GM12892 (cell line): ENCODE results near the gene TECRL.

Source experiments
- POLR2A ChIP-seq: IDR thresholded peaks from 2 replicates; pipeline ENCODE4 v1.6.1; 2011; ENCODE audit warnings: low read depth, low read length, control low read depth
- TAF1 ChIP-seq: IDR thresholded peaks from 2 replicates; pipeline ENCODE4 v1.6.1; 2011; ENCODE audit warnings: low read depth, mild to moderate bottlenecking, control low read depth, low read length, borderline replicate concordance

DNA sequence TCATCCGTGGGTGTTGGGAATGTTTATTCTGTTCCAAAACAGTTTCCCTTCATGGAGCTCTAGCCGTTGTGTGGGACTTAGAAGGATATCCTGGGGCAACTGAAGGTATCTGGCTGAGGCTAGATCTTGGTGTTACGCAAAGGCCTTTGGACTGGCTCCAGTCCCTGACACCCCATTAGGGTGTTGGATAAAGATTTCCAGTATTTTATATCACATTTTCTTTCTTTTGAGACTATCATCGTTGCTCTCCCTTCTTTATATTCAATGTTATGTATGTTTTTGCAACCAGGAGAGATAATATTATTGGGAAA, 103.0 kb downstream of the TECRL start:
- TF ChIP-seq POLR2A = no peak
- no peak for TF ChIP-seq TAF1
